IMR-90 (cell line): ENCODE results near the gene MDH1. TPM values are rescaled to one million over a fixed set of nuclear protein-coding genes. Genes with fewer than 3 reads are reported as not detected.
"Not testable (repeated sequence)": the region's sequence is repeated elsewhere in the genome, so short reads cannot be mapped to it uniquely, and the experiment has no call there.

Experiments used
- ATAC-seq: fragments of 200-7000 bp; cut with Tn5 transposase; 2 replicates; pipeline ENCODE4 v1.9.1; 2020; ENCODE audit warnings: low read depth, mild to moderate bottlenecking, moderate library complexity
- BruUV-seq: library from RNA; stranded (reverse); fragments of 400-500 nt; replicated peaks from 2 replicates; lab custom pipeline; 2021; lab: Mats Ljungman, UMichigan
- CTCF ChIA-PET: fragments of 300-600 bp; formaldehyde crosslinking; extraction: SDS; loops from one replicate; lab custom pipeline; 2021; ENCODE audit warnings: antibody characterized with exemption; lab: Yijun Ruan, JAX
- POLR2A ChIA-PET: fragments of 300-600 bp; sonication (Branson Sonifier 250); formaldehyde crosslinking; loops from one replicate; lab custom pipeline; 2022; ENCODE audit warnings: antibody characterized with exemption; ENCODE audit not compliant: unreplicated experiment; lab: Charles Lee
- DNase-seq: peaks from one replicate; pipeline ENCODE4 v3.0.0; 2013
- H2AFZ ChIP-seq: replicated peaks from 2 replicates; pipeline ENCODE3; 2013; ENCODE audit warnings: low read length, mild to moderate bottlenecking; ENCODE audit not compliant: poor library complexity
- H2AK5ac ChIP-seq: 2 replicates; pipeline ENCODE4 v1.6.1; 2013; ENCODE audit warnings: low read depth, low read length, inconsistent platforms
- H2AK9ac ChIP-seq: replicated peaks from 2 replicates; pipeline ENCODE3; 2013; ENCODE audit warnings: mild to moderate bottlenecking, low read depth, low read length, moderate library complexity; ENCODE audit not compliant: poor library complexity
- H2BK120ac ChIP-seq: 2 replicates; pipeline ENCODE4 v1.6.1; 2013; ENCODE audit warnings: low read depth, low read length, inconsistent platforms
- H2BK15ac ChIP-seq: 3 replicates; pipeline ENCODE4 v1.6.1; 2013; ENCODE audit warnings: low read depth, low read length, inconsistent platforms
- H2BK20ac ChIP-seq: 2 replicates; pipeline ENCODE4 v1.6.1; 2013; ENCODE audit warnings: low read depth, mild to moderate bottlenecking, inconsistent platforms, low read length, moderate library complexity
- H2BK5ac ChIP-seq: 2 replicates; pipeline ENCODE4 v1.6.1; 2013; ENCODE audit warnings: mild to moderate bottlenecking, low read depth, low read length, inconsistent platforms; ENCODE audit not compliant: poor library complexity, severe bottlenecking
- H3K14ac ChIP-seq: replicated peaks from 2 replicates; pipeline ENCODE4 v1.6.1; 2013; ENCODE audit warnings: low read depth, low read length, inconsistent platforms
- H3K18ac ChIP-seq: 2 replicates; pipeline ENCODE4 v1.6.1; 2013; ENCODE audit warnings: low read depth, low read length, control low read depth
- H3K23ac ChIP-seq: 2 replicates; pipeline ENCODE4 v1.6.1; 2013; ENCODE audit warnings: low read depth, low read length, inconsistent platforms
- H3K27ac ChIP-seq: 2 replicates; pipeline ENCODE4 v1.5.1; 2013; ENCODE audit warnings: mild to moderate bottlenecking, control low read depth, low read length; ENCODE audit not compliant: insufficient read depth
- H3K27me3 ChIP-seq: 2 replicates; pipeline ENCODE4 v1.6.1; 2013; ENCODE audit warnings: low read length; ENCODE audit not compliant: control insufficient read depth, insufficient read depth
- H3K36me3 ChIP-seq: 2 replicates; pipeline ENCODE4 v1.6.1; 2013; ENCODE audit warnings: low read length, mixed read lengths; ENCODE audit not compliant: control insufficient read depth, insufficient read depth
- H3K4ac ChIP-seq: 2 replicates; pipeline ENCODE4 v1.6.1; 2013; ENCODE audit warnings: low read depth, low read length, inconsistent platforms
- H3K4me1 ChIP-seq: 2 replicates; pipeline ENCODE4 v1.6.1; 2013; ENCODE audit warnings: low read length, mixed read lengths; ENCODE audit not compliant: control insufficient read depth, insufficient read depth
- H3K4me2 ChIP-seq: 2 replicates; pipeline ENCODE4 v1.6.1; 2013; ENCODE audit warnings: low read depth, mild to moderate bottlenecking, control low read depth, low read length, moderate library complexity
- H3K4me3 ChIP-seq: 2 replicates; pipeline ENCODE4 v1.5.1; 2013; ENCODE audit warnings: low read depth, mild to moderate bottlenecking, control low read depth, low read length, moderate library complexity; ENCODE audit not compliant: insufficient read depth
- H3K56ac ChIP-seq: 2 replicates; pipeline ENCODE4 v1.6.1; 2013; ENCODE audit warnings: low read length, inconsistent platforms; ENCODE audit not compliant: insufficient read depth; ENCODE audit errors: extremely low read depth
- H3K79me1 ChIP-seq, 2 experiments: 2 replicates each; pipeline ENCODE4 v1.6.1; 2013; ENCODE audit warnings: low read length in 2 of 2, inconsistent platforms in 1 of 2, low read depth in 1 of 2
- H3K9ac ChIP-seq: 2 replicates; pipeline ENCODE4 v1.6.1; 2013; ENCODE audit warnings: low read depth, low read length, control low read depth
- H3K9me1 ChIP-seq: 2 replicates; pipeline ENCODE4 v1.6.1; 2013; ENCODE audit warnings: low read length, inconsistent platforms; ENCODE audit not compliant: insufficient read depth
- H3K9me3 ChIP-seq: 2 replicates; pipeline ENCODE4 v1.6.1; 2013; ENCODE audit warnings: low read length; ENCODE audit not compliant: control insufficient read depth, insufficient read depth
- H4K20me1 ChIP-seq: 2 replicates; pipeline ENCODE4 v1.6.1; 2013; ENCODE audit warnings: low read length, inconsistent platforms; ENCODE audit not compliant: insufficient read depth
- H4K5ac ChIP-seq: 2 replicates; pipeline ENCODE4 v1.6.1; 2013; ENCODE audit warnings: mild to moderate bottlenecking, low read depth, low read length, control low read depth
- H4K8ac ChIP-seq, 2 experiments: 2 replicates each; pipeline ENCODE4 v1.6.1; 2013; ENCODE audit warnings: low read depth in 2 of 2, low read length in 2 of 2, control low read depth in 1 of 2, inconsistent platforms in 1 of 2
- H4K91ac ChIP-seq: 2 replicates; pipeline ENCODE4 v1.6.1; 2013; ENCODE audit warnings: low read depth, low read length, inconsistent platforms; ENCODE audit not compliant: insufficient read depth
- BHLHE40 ChIP-seq: fragments of 150-350 bp; IDR thresholded peaks from 2 replicates; pipeline ENCODE4 v1.6.1; 2016; ENCODE audit warnings: mild to moderate bottlenecking, low read depth, low read length
- CHD1 ChIP-seq: IDR thresholded peaks from 2 replicates; pipeline ENCODE4 v1.6.1; 2012; ENCODE audit warnings: low read depth, low read length, improper control_type of control experiment
- FOS ChIP-seq: fragments of 150-350 bp; IDR thresholded peaks from 2 replicates; pipeline ENCODE4 v1.6.1; 2016; ENCODE audit warnings: low read depth, low read length
- MAFK ChIP-seq: IDR thresholded peaks from 2 replicates; pipeline ENCODE4 v1.6.1; 2012; ENCODE audit warnings: low read depth, low read length, improper control_type of control experiment
- NFE2L2 ChIP-seq: fragments of 150-350 bp; IDR thresholded peaks from 2 replicates; pipeline ENCODE4 v1.6.1; 2016; ENCODE audit warnings: low read depth, mild to moderate bottlenecking, low read length
- RFX5 ChIP-seq: IDR thresholded peaks from 2 replicates; pipeline ENCODE4 v1.8.0; 2012; ENCODE audit warnings: low read depth, mild to moderate bottlenecking, low read length, moderate library complexity
- WGBS, 2 experiments: methylation state at CpG; one replicate each; pipeline versions ENCODE4 v1.1.5 to v1.1.7; 2013; ENCODE audit warnings: missing lambda C conversion rate in 2 of 2; ENCODE audit not compliant: insufficient read length in 1 of 2; ENCODE audit errors: extremely low coverage in 2 of 2; 5-methylcytosine and 5-hydroxymethylcytosine counted together
- dilution Hi-C: fragments of 300-500 bp; cut with HindIII; formaldehyde crosslinking; loops from one replicate; pipeline ENCODE4 v1.14.3; 2018; ENCODE audit warnings: low sequenced_read_pairs; ENCODE audit not compliant: unreplicated experiment
- in situ Hi-C: fragments of 300-500 bp; cut with MboI; formaldehyde crosslinking; loops from 3 replicates; pipeline ENCODE4 v1.14.3; 2019; ENCODE audit warnings: low sequenced_read_pairs, inconsistent platforms, mixed read lengths
- intact Hi-C: fragments of 100-400 bp; cut with micrococcal nuclease; formaldehyde crosslinking; loops from 2 replicates; pipeline ENCODE4 v1.10.0; 2022
- polyA plus RNA-seq, 3 experiments: library from polyadenylated mRNA; depleted of rRNA; stranded (reverse); fragments of >200 nt; gene quantifications; 2 replicates each; pipeline ENCODE4 v1.2.3, GENCODE V29; 2012; ENCODE audit warnings: low replicate concordance in 1 of 3
- total RNA-seq: library from RNA; depleted of rRNA; stranded (reverse); fragments of >200 nt; gene quantifications from 2 replicates; pipeline ENCODE4 v1.2.3, GENCODE V29; 2012

Gene MDH1
- total and polyA plus RNA-seq, 2 of the 4 experiments (the other 2 are of a cell fraction), result 195 to 248 TPM

DNA sequence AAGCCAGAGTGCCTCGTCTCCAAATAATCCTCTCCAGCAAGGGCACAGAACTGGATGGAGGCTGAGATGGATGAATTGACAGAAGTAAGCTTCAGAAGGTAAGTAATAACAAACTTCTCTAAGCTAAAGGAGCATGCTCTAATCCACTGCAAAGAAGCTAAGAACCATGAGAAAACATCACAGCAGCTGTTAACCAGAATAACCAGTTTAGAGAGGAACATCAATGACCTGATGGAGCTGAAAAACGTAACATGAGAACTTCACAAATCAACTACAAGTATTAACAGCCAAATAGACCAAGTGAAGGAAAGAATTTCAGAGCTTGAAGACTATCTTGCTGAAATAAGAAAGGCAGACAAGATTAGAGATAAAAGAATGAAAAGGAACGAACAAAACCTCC is 32.8 kb upstream of the MDH1 start:
- Histone ChIP-seq H3K9ac (no peak overlapping the region), H3K23ac (no peak overlapping the region), H3K9me3 (no peaks in the 10 kb centered on the region), H3K4me1 (no peaks in the 10 kb centered on the region), H3K79me1 (no peaks in the 10 kb centered on the region), H4K91ac (no peak overlapping the region), H2AFZ (no peak overlapping the region), H3K4me3 (no peak overlapping the region), H4K8ac (no peak overlapping the region), H3K56ac (no peak overlapping the region), H3K36me3 (no peaks in the 10 kb centered on the region), H4K20me1 (no peaks in the 10 kb centered on the region), H2AK9ac (no peak overlapping the region), H3K27ac (no peak overlapping the region), H2BK5ac (no peak overlapping the region), H2BK120ac (no peak overlapping the region), H2AK5ac (no peak overlapping the region), H3K9me1 (no peaks in the 10 kb centered on the region), H3K4me2 (no peak overlapping the region), H3K4ac (no peak overlapping the region), H4K5ac (no peak overlapping the region), H3K14ac (no peak overlapping the region), H2BK20ac (no peak overlapping the region), H3K27me3 (no peaks in the 10 kb centered on the region), H3K18ac (no peak overlapping the region), H2BK15ac (no peak overlapping the region)
- dilution Hi-C loops (no loop called here), in situ Hi-C loops (no loop called here), intact Hi-C loops (no loop called here)
- ATAC-seq (no peak), DNase-seq (no peak)
- ChIA-PET CTCF (no interaction called here), POLR2A (no interaction called here)
- TF ChIP-seq CHD1 (no peak), MAFK (no peak), NFE2L2 (no peak), FOS (no peak), BHLHE40 (no peak), RFX5 (no peak)
- WGBS, 2 experiments, result no CpG with 5 or more reads among the region's 3 CpGs
- no TSS peak for BruUV-seq

DNA sequence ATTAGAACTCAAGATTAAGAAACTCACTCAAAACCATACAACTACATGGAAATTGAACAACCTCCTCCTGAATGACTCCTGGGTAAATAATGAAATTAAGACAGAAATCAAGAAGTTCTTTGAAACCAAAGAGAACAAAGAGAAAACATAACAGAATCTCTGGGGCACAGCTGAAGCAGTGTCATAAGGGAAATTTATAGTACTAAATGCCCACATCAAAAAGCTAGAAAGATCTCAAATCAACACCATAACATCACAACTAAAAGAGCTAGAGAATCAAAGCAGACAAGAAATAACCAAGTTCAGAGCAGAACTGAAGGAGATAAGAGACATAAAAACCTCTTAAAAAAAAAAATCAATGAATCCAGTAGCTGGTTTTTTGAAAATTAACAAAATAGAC is 30.9 kb upstream of the MDH1 start:
- H4K20me1 ChIP-seq, H4K5ac ChIP-seq, H3K18ac ChIP-seq, H4K8ac ChIP-seq, intact Hi-C loops, H3K4me1 ChIP-seq, H3K9ac ChIP-seq, H2BK5ac ChIP-seq, H2AK9ac ChIP-seq, H3K14ac ChIP-seq, H3K4me3 ChIP-seq, POLR2A ChIA-PET, H3K4me2 ChIP-seq, H3K56ac ChIP-seq, H3K9me1 ChIP-seq, BruUV-seq, ATAC-seq, DNase-seq, H3K23ac ChIP-seq, H3K27me3 ChIP-seq, H3K4ac ChIP-seq, dilution Hi-C loops, H3K36me3 ChIP-seq, H2BK20ac ChIP-seq, in situ Hi-C loops, H2AFZ ChIP-seq, H2AK5ac ChIP-seq, H4K91ac ChIP-seq, H3K9me3 ChIP-seq, H2BK15ac ChIP-seq, H3K79me1 ChIP-seq, H3K27ac ChIP-seq, H2BK120ac ChIP-seq: not testable (repeated sequence)
- CTCF ChIA-PET, result interaction anchor here (1.0 kb wide), 1 partner anchor 14 kb away, joined by 5 read pairs; no protein-coding TSS in a partner anchor
